SK-N-SH (cell line): ENCODE data around the gene ETV3.

Experiments
- EP300 ChIP-seq, 2 experiments: IDR thresholded peaks; 2 replicates each; pipeline versions ENCODE4 v1.4.0 to v1.6.1; 2012; ENCODE audit warnings: borderline replicate concordance in 1 of 2, low read depth in 1 of 2, low read length in 1 of 2
- FOXM1 ChIP-seq: IDR thresholded peaks from 2 replicates; pipeline ENCODE4 v1.4.0; 2012; ENCODE audit warnings: low read depth, mild to moderate bottlenecking
- GATA2 ChIP-seq: sonication (generic); formaldehyde crosslinking; IDR thresholded peaks from 2 replicates; pipeline ENCODE4 v1.5.0; 2020; ENCODE audit warnings: mild to moderate bottlenecking, missing genetic modification reagents
- MXI1 ChIP-seq: IDR thresholded peaks from 2 replicates; pipeline ENCODE4 v1.6.1; 2012; ENCODE audit warnings: mild to moderate bottlenecking, low read depth, low read length, improper control_type of control experiment
- POLR2AphosphoS5 ChIP-seq: IDR thresholded peaks from 2 replicates; pipeline ENCODE4 v1.6.1; 2012; ENCODE audit warnings: low read depth, low read length
- RCOR1 ChIP-seq: fragments of 150-350 bp; IDR thresholded peaks from 2 replicates; pipeline ENCODE4 v1.6.1; 2017; ENCODE audit warnings: antibody characterized with exemption, low read length
- RXRA ChIP-seq: IDR thresholded peaks from 2 replicates; pipeline ENCODE4 v1.4.0; 2012; ENCODE audit warnings: low read depth, mild to moderate bottlenecking, borderline replicate concordance
- TAF1 ChIP-seq: IDR thresholded peaks from 2 replicates; pipeline ENCODE4 v1.6.1; 2012; ENCODE audit warnings: low read depth, mild to moderate bottlenecking, low read length, moderate library complexity, borderline replicate concordance
- TCF12 ChIP-seq: IDR thresholded peaks from 2 replicates; pipeline ENCODE4 v1.4.0; 2012
- TEAD4 ChIP-seq: IDR thresholded peaks from 2 replicates; pipeline ENCODE4 v1.4.0; 2012; ENCODE audit warnings: mild to moderate bottlenecking, borderline replicate concordance; ENCODE audit not compliant: insufficient read depth
- YY1 ChIP-seq: IDR thresholded peaks from 2 replicates; pipeline ENCODE4 v1.4.0; 2012; ENCODE audit warnings: low read depth, mild to moderate bottlenecking
- TF ChIP-seq, protein P1 (sequence below): fragments of 150-350 bp; IDR thresholded peaks from 2 replicates; pipeline ENCODE4 v1.6.1; 2017; ENCODE audit warnings: antibody characterized with exemption, low read length, low read depth, borderline replicate concordance
- TF ChIP-seq, protein P2 (sequence below): fragments of 200-600 bp; sonication (generic); IDR thresholded peaks from 2 replicates; pipeline ENCODE4 v1.6.1; 2017; ENCODE audit warnings: antibody characterized with exemption, mild to moderate bottlenecking, moderate library complexity
- TF ChIP-seq, protein P3 (sequence below): IDR thresholded peaks from 2 replicates; pipeline ENCODE4 v1.6.1; 2012; ENCODE audit warnings: mild to moderate bottlenecking, low read depth, low read length, moderate library complexity

DNA sequence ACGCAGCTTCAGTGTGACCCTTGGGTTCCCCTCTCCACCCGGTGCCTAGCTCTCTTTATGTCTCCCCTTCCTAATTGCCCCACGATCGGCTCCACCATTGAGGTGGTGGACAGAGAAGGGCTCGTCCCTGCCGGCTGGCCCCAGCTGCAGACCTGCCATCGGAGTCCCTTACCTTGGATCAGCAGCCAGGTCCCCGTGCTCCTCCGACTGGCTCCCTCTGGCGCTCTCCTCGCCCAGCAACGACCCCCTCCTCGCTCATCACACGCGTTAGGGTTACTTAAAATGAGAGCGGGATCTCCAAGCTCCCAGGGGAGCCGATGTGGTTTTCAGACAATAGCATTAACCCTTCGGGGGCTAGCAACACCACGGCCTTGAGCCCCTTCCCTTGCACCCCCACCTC, 30.5 kb downstream of the ETV3 start:
- TF ChIP-seq TEAD4 (no peak), EP300 (IDR thresholded peaks at IDR 0.05; ENCODE audit: borderline replicate concordance in 1 of 2, low read depth in 1 of 2, low read length in 1 of 2) (no peak), GATA2 (CRISPR knock-in tag) (no peak), RCOR1 (no peak), TCF12 (no peak), POLR2AphosphoS5 (no peak), YY1 (no peak), MXI1 (no peak), TAF1 (no peak), FOXM1 (no peak), RXRA (no peak)
- TF ChIP-seq, protein P1, sequence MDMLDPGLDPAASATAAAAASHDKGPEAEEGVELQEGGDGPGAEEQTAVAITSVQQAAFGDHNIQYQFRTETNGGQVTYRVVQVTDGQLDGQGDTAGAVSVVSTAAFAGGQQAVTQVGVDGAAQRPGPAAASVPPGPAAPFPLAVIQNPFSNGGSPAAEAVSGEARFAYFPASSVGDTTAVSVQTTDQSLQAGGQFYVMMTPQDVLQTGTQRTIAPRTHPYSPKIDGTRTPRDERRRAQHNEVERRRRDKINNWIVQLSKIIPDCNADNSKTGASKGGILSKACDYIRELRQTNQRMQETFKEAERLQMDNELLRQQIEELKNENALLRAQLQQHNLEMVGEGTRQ: no peak
- TF ChIP-seq, protein P2, sequence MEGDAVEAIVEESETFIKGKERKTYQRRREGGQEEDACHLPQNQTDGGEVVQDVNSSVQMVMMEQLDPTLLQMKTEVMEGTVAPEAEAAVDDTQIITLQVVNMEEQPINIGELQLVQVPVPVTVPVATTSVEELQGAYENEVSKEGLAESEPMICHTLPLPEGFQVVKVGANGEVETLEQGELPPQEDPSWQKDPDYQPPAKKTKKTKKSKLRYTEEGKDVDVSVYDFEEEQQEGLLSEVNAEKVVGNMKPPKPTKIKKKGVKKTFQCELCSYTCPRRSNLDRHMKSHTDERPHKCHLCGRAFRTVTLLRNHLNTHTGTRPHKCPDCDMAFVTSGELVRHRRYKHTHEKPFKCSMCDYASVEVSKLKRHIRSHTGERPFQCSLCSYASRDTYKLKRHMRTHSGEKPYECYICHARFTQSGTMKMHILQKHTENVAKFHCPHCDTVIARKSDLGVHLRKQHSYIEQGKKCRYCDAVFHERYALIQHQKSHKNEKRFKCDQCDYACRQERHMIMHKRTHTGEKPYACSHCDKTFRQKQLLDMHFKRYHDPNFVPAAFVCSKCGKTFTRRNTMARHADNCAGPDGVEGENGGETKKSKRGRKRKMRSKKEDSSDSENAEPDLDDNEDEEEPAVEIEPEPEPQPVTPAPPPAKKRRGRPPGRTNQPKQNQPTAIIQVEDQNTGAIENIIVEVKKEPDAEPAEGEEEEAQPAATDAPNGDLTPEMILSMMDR: no peak
- TF ChIP-seq, protein P3, sequence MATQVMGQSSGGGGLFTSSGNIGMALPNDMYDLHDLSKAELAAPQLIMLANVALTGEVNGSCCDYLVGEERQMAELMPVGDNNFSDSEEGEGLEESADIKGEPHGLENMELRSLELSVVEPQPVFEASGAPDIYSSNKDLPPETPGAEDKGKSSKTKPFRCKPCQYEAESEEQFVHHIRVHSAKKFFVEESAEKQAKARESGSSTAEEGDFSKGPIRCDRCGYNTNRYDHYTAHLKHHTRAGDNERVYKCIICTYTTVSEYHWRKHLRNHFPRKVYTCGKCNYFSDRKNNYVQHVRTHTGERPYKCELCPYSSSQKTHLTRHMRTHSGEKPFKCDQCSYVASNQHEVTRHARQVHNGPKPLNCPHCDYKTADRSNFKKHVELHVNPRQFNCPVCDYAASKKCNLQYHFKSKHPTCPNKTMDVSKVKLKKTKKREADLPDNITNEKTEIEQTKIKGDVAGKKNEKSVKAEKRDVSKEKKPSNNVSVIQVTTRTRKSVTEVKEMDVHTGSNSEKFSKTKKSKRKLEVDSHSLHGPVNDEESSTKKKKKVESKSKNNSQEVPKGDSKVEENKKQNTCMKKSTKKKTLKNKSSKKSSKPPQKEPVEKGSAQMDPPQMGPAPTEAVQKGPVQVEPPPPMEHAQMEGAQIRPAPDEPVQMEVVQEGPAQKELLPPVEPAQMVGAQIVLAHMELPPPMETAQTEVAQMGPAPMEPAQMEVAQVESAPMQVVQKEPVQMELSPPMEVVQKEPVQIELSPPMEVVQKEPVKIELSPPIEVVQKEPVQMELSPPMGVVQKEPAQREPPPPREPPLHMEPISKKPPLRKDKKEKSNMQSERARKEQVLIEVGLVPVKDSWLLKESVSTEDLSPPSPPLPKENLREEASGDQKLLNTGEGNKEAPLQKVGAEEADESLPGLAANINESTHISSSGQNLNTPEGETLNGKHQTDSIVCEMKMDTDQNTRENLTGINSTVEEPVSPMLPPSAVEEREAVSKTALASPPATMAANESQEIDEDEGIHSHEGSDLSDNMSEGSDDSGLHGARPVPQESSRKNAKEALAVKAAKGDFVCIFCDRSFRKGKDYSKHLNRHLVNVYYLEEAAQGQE: no peak
